HG03103 (cell line): Measurements from ENCODE around the gene LLGL2.
"Not testable (repeated sequence)": the region's sequence is repeated elsewhere in the genome, so short reads cannot be mapped to it uniquely, and the experiment has no call there.

Source experiments
- ATAC-seq: cut with Tn5 transposase; IDR thresholded peaks from one replicate; pipeline ENCODE4 v1.9.1; 2021; ENCODE audit warnings: low read depth; ENCODE audit not compliant: unreplicated experiment

LLGL2 gene

GRCh38 chr17:75518983-75519537 lies 6.4 kb upstream of the LLGL2 start:
- ATAC-seq = no peak

DNA sequence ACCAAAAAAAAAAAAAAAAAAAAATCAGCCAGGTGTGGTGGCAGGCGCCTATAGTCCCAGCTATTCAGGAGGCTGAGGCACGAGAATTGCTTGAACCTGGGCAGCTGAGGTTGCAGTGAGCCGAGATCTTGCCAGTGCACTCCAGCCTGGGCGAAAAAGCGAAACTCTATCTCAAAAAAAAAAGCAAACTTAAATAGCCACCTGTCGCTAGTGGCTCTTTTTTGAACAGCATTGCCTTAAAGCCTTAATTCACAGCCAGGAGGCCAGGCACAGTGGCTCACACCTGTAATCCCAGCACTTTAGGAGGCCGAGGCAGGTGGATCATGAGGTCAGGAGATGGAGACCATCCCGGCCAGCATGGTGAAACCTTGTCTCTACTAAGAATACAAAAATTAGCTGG lies 5.1 kb upstream of the LLGL2 start:
- not testable (repeated sequence) for ATAC-seq

- ATAC-seq = no peak
These were observed 4.2 kb upstream of the LLGL2 start for GRCh38 chr17:75521290-75521689.

GRCh38 chr17:75521951-75522727 lies 3.4 kb upstream of the LLGL2 start:
- no peak for ATAC-seq

GRCh38 chr17:75523647-75524046 lies 1.9 kb upstream of the LLGL2 start:
- ATAC-seq = no peak

DNA sequence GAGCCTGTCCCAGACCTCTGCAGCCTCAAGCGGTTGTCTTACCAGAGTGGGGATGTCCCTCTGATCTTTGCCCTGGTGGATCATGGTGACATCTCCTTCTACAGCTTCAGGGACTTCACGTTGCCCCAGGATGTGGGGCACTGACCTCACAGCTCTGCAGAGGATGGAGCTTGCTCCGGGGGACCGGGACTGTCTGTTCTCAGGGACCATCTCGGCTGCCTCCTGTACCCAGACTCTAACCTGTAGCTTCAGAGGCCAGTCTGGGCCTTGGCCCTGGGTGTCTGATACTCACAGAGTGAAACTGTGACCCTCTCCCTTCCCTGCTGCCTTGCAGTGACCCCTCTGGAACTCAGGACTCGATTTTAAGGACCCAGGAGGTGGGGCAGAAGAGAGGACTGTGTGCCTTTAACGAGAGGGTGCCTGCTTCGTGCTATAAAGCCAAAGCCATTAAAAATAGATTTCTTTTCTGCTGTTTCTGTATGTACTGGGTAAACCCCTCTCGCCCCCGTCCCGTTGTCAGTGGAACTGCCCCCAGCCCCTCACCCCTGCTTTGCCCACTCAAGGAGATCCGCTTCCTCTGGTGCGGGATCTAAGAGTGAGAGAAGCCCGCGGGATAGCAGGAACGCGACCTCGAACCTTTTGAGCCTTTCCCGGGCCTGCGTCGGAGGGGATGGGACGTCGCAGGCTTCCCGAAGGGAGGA lies 1.1 kb upstream of the LLGL2 start:
- ATAC-seq = no peak

- ATAC-seq = no peak
These were observed 483 bp downstream of the LLGL2 start for GRCh38 chr17:75525806-75526554.

- no peak for ATAC-seq
These were observed 1.2 kb downstream of the LLGL2 start for GRCh38 chr17:75526555-75527270.

GRCh38 chr17:75530837-75531720 lies 5.6 kb downstream of the LLGL2 start:
- no peak for ATAC-seq

DNA sequence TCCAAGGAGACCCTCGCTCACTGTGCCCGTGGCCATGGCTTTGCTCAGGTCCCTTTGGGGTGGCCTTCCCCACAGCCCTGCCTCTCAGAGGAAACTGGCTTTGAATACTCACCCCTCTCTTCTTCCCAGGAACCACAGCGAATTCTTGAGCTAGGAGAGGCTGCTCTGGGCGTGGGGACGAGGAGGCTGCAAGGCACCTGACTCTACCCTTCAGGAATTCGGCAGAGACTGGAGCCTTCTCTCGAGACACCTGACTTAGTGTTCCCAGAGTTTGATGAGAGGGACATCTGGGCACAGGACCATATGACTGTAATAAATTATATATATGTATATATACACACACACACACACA lies 6.2 kb downstream of the LLGL2 start:
- ATAC-seq = no peak

DNA sequence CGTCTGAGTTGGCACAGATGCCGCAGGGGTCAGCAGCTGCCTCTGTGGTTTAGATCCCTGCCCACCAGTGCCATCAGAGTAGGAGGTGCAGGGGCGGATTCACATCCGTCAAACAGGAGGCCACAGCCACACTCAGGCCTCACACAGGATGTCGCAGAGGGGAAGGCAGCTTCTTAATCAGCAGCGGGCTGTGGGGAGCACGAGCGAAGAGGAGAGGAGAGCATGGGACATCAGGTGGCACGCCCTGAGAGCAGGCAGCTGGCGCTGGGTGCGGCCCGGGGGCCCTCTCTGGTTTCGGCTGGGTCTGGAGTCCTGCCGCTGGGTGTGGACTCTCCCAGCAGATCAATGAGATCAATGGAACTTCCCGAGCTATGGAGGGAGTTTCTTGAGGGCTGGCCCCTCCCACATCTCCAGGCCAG lies 9.6 kb downstream of the LLGL2 start:
- no peak for ATAC-seq

DNA sequence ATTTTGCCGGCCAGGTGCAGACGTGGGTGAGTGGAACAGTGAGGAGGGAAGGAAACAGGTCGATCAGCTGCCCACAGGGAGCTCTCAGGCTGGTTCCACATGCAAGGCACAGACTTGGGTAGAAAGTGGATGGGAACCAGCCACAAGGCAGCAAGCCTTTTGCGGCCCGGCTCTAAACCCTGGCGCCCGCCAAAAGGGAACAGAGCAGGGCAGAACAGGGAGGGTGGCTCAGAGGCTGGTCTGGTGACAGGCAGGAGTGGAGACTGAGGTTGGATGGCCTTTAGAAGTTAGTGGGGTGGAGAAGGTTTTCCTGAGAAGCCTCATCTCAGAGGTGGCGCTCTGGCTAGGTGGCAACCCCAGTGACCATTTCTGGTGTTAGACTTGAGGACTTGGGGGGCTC lies 10.4 kb downstream of the LLGL2 start:
- no peak for ATAC-seq

DNA sequence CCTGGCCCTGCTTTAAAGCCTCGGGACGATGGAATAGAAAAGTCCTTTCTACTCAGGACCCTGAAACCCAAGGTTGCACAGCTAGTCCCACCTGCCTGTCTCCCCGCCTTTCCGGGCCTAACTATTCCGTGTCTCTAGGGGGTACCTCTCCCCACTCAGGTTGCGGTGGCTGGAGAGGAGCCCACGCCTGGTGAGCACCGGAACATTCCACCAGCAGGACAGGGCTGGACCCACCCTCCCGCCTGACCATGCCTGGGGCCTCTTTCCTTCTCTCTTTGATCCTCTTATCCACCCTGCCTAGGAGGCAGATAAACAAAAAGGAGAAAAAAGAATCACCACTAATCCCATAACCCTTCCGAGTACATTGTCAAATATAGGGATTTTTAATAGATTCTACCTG lies 10.9 kb downstream of the LLGL2 start:
- no peak for ATAC-seq

DNA sequence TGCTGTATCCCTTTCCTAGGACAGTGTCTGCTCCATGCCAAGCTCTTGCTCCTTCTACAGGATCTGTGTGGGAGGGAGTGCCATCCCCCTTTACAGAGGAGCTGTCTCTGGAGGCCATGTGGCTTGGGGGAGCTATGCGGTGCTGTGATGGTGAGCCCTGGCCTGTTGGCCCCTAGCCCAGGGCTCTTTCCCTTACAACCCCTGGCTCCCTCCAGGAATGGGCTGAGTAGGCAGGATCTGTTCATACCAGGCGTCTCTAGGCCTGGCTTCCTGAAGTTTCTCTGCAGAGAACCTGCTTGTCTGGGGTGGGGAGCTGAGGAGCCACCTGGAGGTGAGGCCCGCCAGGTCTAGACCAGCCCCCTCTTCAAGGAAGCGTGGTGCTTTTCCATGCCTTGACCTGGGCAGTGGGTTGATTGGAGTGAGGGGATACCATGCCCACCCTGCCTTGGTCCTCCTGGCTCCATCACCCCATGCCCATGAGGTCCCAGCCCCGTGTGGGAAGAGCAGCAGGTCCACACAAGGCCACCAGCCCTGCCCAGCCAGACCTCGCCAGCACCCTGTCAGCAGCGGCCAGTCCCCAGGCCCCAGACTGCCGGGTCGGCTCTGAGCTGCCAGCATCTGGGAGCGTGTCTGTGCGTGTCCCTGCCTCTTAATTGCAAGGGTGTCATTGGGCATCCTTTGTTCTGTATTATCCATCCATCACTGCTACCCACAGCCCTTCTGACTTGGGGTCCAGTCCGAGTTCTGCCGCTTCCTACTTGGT lies 14.7 kb downstream of the LLGL2 start:
- ATAC-seq = no peak

DNA sequence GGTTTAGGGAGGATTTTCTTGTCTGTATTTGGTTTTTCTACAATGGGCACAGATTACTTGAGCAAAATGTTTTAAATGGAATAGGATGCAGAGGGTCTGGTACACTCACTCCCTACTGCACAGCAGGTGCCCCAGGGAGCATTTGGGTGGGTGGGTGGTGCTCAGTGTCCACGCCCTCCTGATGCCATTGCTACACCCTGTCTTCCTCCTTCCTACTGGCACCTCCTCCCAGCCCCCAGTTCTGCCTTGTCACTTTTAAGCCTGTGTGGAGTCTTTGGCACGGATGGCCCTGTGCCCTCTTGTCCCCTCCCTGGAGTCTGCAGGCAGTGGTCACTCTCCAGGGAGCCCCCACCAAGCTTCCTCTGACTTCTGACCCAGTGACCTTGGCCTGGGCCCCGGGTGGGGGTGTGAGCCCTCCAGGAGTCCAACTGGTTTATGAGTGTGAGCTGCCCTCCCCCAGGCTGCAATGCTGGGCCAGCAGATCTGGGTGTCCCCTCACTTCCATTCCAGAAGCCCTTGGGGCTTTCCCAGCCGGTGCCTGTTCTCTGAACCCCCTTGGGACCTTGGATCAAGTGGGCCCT lies 15.5 kb downstream of the LLGL2 start:
- ATAC-seq = no peak

DNA sequence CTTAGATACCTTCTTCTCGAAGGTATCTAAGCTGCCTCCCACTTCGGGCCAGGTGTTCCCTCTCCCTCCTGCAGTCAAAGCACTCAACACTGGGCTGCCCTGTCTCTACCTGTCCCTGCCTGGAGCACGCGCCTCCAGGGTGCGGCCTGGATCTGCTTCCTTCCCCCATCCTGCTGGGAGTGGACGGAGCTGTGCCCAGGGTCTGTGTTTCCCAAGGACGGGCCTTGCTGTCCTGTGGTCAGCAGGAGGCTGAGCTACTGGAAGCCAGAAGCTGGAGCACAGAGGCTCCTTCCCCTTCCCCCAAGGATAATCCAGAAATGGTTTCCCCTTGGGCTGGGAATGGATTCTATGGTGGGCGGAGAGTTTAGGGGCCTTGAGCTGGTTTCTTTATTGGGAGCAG lies 16.7 kb downstream of the LLGL2 start:
- no peak for ATAC-seq

DNA sequence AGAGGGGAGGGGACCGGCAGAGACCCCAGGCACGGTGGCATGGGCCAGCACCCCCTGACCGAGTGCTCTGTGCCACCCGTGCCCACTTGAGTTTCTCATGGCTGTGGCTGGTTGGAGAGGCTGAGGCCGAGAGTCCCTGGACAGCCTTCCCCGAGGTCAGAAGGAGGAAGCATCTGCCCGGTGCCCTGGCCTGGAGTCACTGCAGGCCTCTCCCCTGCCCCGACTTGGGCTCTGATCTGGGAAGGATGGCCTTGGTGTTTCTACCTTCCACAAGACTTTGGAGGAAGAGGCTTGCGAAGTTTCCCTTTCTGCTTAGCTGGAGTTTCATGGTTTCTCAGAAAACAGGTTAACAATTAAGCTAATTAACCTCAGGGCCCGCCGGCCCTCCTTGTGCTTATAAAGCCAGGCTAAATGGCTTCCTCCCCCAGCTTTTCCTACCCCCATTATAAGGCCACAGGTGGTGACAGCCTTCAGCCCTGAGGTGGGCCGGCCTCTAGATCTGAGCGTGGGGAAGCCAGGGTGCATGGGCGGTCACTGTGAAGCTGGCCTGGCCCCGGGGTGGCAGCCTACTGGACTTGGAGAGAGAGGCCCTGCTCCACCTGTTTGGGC lies 17.3 kb downstream of the LLGL2 start:
- no peak for ATAC-seq

- no peak for ATAC-seq
These were observed 18.8 kb downstream of the LLGL2 start for GRCh38 chr17:75544250-75544649.
